SK-N-MC (cell line): ENCODE measurements around the gene CCM2.
A peak's percentile ranks its signal among the peaks of the same experiment; 100 is the strongest.

Experiments
- DNase-seq: peaks from one replicate; pipeline ENCODE4 v3.0.0-alpha.2; 2011; ENCODE audit warnings: low read depth, low spot score
- H3K27ac ChIP-seq: fragments of 200-600 bp; sonication (generic); 2 replicates; pipeline ENCODE4 v1.5.1; 2016; ENCODE audit warnings: mixed run types
- H3K36me3 ChIP-seq: fragments of 200-600 bp; sonication (generic); 2 replicates; pipeline ENCODE4 v1.6.1; 2017; ENCODE audit warnings: antibody characterized with exemption, low read length, mixed read lengths; ENCODE audit not compliant: insufficient read depth
- H3K4me3 ChIP-seq: fragments of 200-600 bp; sonication (generic); 2 replicates; pipeline ENCODE4 v1.5.1; 2016
- H3K9ac ChIP-seq: fragments of 200-600 bp; sonication (generic); 2 replicates; pipeline ENCODE4 v1.8.0; 2017; ENCODE audit warnings: mixed run types, mixed read lengths; ENCODE audit not compliant: insufficient read length
- H3K9me3 ChIP-seq: fragments of 200-600 bp; sonication (generic); 2 replicates; pipeline ENCODE4 v1.6.1; 2017; ENCODE audit warnings: low read depth, mild to moderate bottlenecking, antibody characterized with exemption, low read length, moderate library complexity, mixed read lengths
- EZH2 ChIP-seq: fragments of 200-600 bp; sonication (generic); IDR thresholded peaks from one replicate; pipeline ENCODE4 v1.6.1; 2017; ENCODE audit warnings: antibody characterized with exemption
- FOXP2 ChIP-seq: optimal IDR thresholded peaks from 2 replicates; pipeline ENCODE3; 2011; ENCODE audit warnings: mild to moderate bottlenecking, moderate library complexity; ENCODE audit not compliant: insufficient read depth; ENCODE audit errors: extremely low read length, control extremely low read depth
- POLR2AphosphoS5 ChIP-seq: IDR thresholded peaks from 2 replicates; pipeline ENCODE4 v1.6.1; 2012; ENCODE audit warnings: mild to moderate bottlenecking, low read depth, low read length, borderline replicate concordance

The CCM2 gene

GRCh38 chr7:44994877-44995554, 5.0 kb upstream of the CCM2 start:
- no peak overlapping the region for H3K4me3 ChIP-seq
- no peak overlapping the region for H3K9ac ChIP-seq
- H3K27ac ChIP-seq, result no peak overlapping the region
- TF ChIP-seq FOXP2, result no peak
- TF ChIP-seq POLR2AphosphoS5, result no peak
- TF ChIP-seq EZH2, result no peak
- DNase-seq, result no peak
- H3K36me3 ChIP-seq, result no peaks in the 10 kb centered on the region
- no peaks in the 10 kb centered on the region for H3K9me3 ChIP-seq

GRCh38 chr7:44995555-44996493, 4.2 kb upstream of the CCM2 start:
- Histone ChIP-seq H3K9me3 (no peaks in the 10 kb centered on the region), H3K27ac (no peak overlapping the region), H3K36me3 (no peaks in the 10 kb centered on the region), H3K4me3 (no peak overlapping the region), H3K9ac (no peak overlapping the region)
- no peak for TF ChIP-seq FOXP2
- TF ChIP-seq EZH2, result no peak
- TF ChIP-seq POLR2AphosphoS5, result no peak
- DNase-seq, result no peak

GRCh38 chr7:44998153-44998871, 1.7 kb upstream of the CCM2 start:
- no peaks in the 10 kb centered on the region for H3K9me3 ChIP-seq
- H3K9ac ChIP-seq, result no peak overlapping the region
- TF ChIP-seq POLR2AphosphoS5 (no peak), EZH2 (no peak), FOXP2 (no peak)
- no peaks in the 10 kb centered on the region for H3K36me3 ChIP-seq
- H3K4me3 ChIP-seq, result peak overlapping the region; percentile 98
- H3K27ac ChIP-seq, result peak overlapping the region; percentile 95
- DNase-seq, result no peak

- Histone ChIP-seq H3K4me3 (peak overlapping the region; percentile 98), H3K27ac (peak overlapping the region; percentile 95), H3K36me3 (no peaks in the 10 kb centered on the region), H3K9me3 (no peaks in the 10 kb centered on the region), H3K9ac (peak overlapping the region; percentile 90)
- peak; percentile 89 for DNase-seq
- TF ChIP-seq POLR2AphosphoS5 (peak; percentile 85), EZH2 (no peak), FOXP2 (peak; percentile 94)
These were observed 532 bp upstream of the CCM2 start for GRCh38 chr7:44999245-45000092.

GRCh38 chr7:45001138-45001694, 1.2 kb downstream of the CCM2 start:
- H3K27ac ChIP-seq, result no peak overlapping the region
- DNase-seq, result no peak
- no peaks in the 10 kb centered on the region for H3K9me3 ChIP-seq
- no peaks in the 10 kb centered on the region for H3K36me3 ChIP-seq
- TF ChIP-seq FOXP2 (no peak), EZH2 (no peak), POLR2AphosphoS5 (no peak)
- H3K9ac ChIP-seq, result peak overlapping the region; percentile 90
- H3K4me3 ChIP-seq, result peak overlapping the region; percentile 98

GRCh38 chr7:45001826-45002225, 1.8 kb downstream of the CCM2 start:
- Histone ChIP-seq H3K36me3 (no peaks in the 10 kb centered on the region; the same call in 1 of the 2 replicates), H3K27ac (no peak overlapping the region), H3K9ac (peak overlapping the region; percentile 90), H3K9me3 (no peaks in the 10 kb centered on the region), H3K4me3 (peak overlapping the region; percentile 98)
- no peak for DNase-seq
- TF ChIP-seq POLR2AphosphoS5, result no peak
- TF ChIP-seq FOXP2, result no peak
- TF ChIP-seq EZH2, result no peak

GRCh38 chr7:45003789-45004188, 3.8 kb downstream of the CCM2 start:
- DNase-seq, result no peak
- Histone ChIP-seq H3K4me3 (no peak overlapping the region), H3K9me3 (no peaks in the 10 kb centered on the region), H3K9ac (no peak overlapping the region), H3K36me3 (peaks cover 3% of the 10 kb centered on the region; the same call in 1 of the 2 replicates), H3K27ac (no peak overlapping the region)
- TF ChIP-seq POLR2AphosphoS5 (no peak), EZH2 (no peak), FOXP2 (no peak)
